ENCODE data around the gene AKT1S1. TPM values are rescaled to one million over a fixed set of nuclear protein-coding genes. Genes with fewer than 3 reads are reported as not detected.

Gene AKT1S1
- total RNA-seq, 1 experiment from 2014 or later: 14.8 TPM

DNA sequence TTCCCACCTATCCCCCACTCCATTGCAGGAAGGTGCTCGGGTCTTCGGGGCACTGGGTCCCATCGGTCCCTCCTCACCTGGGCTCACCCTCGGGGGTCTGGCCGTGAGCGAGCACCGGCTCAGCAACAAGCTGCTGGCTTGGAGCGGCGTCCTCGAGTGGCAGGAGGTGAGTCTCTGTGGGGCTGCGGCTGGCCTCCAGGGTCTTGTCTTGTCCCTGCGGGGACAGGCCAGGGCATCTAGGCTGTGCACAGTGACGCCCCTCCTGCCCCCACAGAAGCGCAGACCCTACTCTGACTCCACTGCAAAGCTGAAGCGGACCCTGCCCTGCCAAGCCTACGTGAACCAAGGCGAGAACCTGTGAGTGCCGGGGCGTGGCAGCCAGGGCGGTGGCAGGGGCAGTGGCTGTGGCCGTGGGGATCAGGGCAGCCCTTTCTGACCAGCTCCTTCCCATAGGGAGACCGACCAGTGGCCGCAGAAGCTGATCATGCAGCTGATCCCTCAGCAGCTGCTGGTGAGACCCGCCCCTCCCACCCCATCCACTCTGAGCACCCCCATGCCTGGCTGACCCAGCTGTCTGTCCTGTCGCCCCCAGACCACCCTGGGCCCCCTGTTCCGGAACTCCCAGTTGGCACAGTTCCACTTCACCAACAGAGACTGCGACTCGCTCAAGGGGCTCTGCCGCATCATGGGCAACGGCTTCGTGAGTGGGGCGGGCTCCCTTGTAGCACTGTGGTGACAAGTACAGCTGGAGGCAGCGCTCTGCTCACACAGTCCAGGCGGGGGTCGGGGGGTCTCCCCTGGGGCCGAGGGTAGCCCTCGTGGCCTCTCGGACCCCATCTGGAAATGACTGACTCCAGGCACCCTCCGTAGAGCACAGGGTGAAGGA lies 22.5 kb downstream of the AKT1S1 start:
- DNase-seq (ENCODE audit: low read depth): no peak

DNA sequence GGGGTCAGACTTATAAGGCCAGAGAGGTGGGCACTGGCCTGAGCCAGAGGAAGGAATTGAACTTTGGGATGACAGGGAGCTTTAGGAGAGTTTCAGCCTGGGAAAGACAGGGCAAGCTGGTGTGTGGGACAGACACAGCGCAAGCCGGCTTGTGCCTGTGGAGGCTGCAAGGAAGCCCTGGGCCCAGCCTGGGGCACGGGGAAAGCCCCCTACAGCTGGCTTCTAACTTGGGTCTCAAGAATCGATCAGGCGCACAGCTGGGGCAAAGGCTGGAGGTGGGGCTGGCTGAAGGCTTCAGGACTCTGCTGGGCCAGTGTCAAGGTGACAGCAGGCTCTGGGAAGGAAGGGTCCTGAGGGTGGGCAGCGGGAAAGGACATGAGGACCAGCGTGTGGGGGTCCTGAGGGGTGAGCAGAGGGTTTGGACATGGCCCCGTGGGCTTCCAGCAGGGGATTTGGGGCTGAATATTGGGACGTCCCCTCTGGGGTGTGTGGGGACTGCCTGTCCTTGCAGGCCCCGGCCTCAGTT lies 23.2 kb downstream of the AKT1S1 start:
- no peak for DNase-seq (ENCODE audit: low read depth)

DNA sequence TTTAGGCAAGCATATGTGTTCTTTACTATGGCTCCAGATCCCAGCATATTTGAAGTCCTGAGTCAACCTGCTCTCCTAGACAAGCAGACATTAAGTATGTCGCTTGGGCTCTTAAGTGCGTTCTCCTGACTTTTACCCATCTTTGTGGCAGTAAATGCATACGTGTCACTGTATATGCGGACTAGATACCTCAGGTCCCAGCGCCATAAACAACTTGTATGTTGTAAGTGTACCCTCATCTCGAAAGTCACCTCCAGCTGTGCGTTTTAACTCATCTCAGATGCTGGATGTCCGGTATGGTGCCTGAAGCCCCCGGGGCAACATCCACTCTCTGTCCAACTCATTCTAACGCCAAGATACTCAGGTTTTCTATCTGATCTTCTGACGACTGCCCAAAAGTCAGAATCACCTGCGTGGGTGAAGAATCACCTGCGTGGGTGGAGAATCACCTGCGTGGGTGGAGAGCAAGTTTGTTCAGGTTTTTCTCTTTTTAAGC lies 24.5 kb downstream of the AKT1S1 start:
- no peak for DNase-seq (ENCODE audit: low read depth)

DNA sequence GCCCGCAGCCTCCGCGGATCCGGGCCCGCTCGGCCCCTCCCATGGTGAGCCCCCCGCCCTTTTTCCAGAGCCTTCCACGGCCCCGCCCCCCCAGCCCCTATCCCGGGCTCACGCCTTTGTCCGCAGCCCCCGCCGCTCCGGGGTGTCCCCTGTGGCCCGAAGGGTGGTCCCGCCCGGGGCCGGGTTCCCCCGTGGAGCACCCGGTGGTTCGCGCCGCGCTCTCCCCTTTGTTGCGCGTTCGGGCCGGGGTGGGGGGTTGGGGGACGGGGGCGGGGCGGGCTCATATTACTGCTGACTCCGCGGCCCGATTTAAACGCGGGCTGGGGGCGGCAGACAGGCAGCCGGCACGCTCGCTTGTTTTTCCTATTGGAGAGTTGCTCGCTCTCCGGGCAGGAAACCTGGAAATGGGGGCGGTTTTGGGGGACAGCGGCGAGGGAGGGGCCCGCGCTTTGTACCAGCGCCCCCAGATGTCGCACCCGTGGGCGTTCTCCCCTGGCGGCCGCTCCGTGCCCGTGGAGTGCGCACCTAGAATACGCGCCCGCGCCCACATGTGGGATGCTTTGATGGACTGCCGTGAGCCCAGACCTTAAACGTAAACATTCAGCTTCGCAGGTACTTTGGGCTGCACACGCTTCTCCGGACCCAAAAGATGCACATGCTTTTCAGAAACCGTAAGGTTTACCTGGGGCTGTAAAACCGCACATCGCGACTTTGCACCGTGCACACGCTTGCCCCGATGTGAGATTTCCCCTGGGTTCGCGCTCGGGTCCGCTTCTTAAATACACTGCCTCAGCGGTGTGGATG lies 25.5 kb downstream of the AKT1S1 start:
- no peak for DNase-seq (ENCODE audit: low read depth)

DNA sequence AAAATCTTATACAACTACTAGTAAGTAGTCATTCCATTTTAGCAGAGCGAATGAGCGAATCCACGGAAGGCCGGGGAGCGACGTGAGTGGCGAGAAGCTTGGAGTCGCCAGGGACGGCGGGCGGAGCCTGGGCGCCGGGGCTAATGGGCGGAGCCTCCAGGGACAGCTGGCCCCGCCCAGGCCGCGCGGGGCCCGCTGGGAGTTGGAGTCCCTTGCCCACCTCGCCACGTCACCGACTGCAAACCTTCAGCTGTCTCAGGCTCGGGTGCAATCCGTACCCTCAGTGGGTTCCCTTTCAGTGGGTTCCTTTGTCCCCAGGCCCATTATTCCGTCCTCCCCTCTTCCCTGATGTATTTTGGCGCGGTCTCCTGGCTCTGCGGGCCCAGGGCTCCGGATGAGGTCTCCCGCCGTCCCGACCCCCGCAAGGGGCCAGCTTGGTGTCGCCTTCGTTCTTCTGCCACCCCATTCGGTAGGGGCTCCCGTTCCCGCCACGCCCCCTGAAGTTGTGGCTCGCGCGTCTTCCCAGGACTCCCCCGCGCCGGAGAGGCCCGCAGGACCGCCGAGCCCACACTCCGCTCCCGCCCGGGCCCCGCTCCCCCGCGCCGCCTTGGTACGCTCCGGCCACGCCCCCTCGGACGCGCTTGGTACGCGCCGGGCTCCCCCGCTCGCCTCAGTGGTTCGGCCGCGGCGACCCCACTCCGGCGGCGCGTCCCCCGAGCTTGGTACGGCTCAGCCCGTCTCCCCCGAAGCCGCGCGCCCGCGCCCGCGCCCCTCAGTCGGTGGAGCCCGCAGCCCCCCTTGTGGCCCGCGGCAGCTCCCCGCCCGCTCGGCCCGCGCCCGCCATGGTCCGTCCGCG lies 26.4 kb downstream of the AKT1S1 start, which contains the start of gene PTOV1:
Gene PTOV1 (plus strand): TSS at position 673 of the 856 bp plus-strand sequence.
- DNase-seq (ENCODE audit: low read depth): peak; percentile 87

DNA sequence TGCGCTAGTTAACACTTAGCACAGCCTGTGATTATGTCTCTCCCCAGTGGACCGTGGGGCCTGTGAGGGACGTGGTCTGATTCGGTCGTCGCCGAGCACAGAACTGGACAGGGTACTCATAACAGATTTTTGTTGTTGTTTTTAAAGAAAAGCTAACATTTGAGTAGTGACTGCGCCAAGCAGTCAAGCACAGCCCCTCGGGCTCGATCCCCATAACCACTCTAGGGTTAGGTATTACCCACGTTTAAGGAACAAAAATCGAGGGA lies 27.0 kb downstream of the AKT1S1 start:
- DNase-seq (ENCODE audit: low read depth): no peak

DNA sequence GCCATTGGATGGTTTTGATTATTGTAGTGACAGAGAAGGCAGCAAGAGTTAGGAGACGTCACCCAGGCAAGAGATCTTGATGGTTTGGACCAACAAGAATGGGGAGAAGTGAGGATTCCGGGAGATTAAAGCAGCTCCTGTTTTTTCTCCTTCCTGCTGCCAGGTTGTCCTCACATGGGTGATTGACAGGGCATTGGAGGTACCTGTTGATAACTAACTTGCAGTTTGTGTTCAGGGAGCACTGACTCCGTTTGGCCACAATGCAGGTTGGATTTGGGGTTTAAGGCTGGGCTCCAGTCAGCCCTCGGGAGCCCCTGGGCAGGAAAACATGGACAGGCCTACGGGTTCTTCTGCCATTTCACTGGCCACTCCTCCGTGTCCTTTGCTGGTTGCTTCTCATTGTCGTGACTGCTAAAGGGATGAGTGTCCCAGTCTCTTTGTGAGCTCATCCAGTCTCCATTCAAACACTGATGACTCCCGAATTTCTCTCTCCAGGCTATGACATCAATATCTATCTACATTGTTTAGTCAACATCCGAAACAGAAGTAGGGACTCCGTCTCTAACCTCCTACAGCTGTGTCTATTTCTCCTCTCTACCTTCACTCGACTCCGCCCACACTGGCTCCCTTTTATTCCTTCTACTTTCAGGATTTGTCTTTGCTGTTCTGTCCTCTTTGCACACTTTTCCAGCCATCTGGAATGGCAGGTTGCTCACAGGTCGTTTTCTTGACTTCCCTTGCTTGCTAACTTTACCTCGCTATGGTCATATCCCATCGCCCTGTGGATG lies 27.5 kb downstream of the AKT1S1 start:
- no peak for DNase-seq (ENCODE audit: low read depth)

DNA sequence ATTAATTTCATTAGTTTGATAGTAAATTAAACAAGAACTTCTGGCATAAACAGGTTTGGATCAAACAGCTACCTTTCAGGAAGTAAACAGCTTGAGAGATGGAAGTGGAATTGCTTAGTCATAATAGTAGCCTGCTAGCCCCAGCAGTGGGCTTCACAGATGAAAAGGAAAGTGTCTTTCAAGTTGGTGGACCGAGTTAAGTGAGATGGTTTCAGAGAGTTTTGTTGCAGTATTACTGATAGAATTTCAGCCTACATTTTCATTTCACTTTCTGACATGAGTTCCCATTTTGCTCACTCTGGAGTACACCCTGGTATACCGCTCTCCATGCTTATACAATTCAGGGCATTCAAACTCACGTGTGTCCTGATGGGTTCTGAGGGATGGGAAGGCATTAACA lies 28.2 kb downstream of the AKT1S1 start:
- DNase-seq (ENCODE audit: low read depth): peak; percentile 57

DNA sequence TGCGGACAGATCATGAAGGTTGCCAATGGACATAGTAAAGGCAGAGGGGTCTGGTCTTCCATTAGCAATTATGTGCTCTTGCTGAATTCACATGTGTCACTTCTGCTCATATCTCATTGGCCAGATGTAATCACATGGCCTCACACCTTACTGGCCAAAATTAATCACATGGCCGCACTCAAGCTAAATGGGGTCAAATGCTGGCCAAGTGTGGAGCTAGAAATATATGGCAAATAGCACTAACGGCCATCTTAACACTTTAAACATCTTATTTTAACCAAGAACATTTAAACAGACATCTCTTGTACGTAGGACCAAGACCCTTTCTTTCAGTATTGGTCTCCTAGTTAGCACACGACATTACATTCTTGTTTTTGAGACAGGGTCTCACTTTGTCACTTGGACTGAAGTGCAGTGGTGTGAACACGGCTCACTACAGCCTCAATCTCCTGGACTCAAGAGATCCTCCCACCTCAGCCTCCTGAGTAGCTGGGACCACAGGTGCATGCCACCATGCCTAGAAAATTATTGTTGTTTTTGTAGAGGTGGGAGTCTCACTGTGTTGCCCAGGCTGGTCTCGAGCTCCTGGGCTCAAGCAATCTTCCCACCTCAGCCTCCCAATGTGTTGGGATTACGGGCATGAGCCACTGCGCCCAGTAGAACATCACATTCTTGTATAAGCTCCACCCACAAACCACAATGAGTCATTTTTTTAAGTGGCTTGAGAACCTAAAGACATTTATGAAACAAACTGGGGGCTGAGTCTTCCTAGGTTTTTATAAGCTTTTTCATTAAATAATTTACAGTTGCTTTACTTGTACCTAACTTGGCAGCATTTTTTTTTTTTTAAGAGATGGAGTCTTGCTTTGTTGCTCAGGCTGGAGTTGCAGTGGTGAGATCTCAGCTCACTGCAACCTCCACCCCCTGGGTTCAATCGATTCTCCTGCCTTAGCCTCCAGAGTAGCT lies 29.1 kb downstream of the AKT1S1 start:
- DNase-seq (ENCODE audit: low read depth): peak; percentile 97

DNA sequence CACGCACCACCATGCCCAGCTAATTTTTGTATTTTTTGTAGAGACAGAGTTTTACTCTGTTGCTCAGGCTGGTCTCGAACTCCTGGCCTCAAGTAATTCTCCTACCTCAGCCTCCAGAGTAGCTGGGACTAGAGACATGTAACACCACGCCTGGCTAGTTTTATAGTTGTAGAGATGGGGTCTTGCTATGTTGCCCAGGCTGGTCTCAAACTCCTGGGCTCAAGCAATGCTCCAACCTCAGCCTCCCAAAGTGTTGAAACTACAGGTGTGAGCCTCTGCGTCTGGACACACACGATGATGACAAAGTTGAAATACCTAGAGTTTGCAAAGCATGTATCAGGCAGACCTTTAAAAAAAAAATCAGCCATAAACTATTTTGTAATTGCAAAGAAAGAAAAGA lies 30.7 kb downstream of the AKT1S1 start:
- no peak for DNase-seq (ENCODE audit: low read depth)

DNA sequence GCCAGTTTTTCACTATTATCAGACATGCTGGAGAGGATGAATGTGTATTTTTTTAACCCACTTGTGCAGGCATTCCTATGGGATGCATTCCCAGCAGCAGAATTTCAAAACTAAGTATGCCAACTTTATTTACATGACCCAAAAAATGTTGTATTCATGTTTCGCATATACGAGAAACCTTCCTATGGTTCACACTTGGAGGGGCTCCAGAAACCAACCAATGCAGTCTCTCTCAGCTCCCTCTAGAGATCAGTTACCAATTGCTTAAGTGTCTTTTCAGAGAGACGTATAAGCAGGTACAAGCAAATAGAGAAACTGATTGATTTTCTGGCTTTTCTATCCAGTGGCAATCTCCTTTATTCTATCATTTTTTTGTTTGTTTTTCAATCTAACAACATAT lies 31.7 kb downstream of the AKT1S1 start:
- DNase-seq (ENCODE audit: low read depth): no peak

DNA sequence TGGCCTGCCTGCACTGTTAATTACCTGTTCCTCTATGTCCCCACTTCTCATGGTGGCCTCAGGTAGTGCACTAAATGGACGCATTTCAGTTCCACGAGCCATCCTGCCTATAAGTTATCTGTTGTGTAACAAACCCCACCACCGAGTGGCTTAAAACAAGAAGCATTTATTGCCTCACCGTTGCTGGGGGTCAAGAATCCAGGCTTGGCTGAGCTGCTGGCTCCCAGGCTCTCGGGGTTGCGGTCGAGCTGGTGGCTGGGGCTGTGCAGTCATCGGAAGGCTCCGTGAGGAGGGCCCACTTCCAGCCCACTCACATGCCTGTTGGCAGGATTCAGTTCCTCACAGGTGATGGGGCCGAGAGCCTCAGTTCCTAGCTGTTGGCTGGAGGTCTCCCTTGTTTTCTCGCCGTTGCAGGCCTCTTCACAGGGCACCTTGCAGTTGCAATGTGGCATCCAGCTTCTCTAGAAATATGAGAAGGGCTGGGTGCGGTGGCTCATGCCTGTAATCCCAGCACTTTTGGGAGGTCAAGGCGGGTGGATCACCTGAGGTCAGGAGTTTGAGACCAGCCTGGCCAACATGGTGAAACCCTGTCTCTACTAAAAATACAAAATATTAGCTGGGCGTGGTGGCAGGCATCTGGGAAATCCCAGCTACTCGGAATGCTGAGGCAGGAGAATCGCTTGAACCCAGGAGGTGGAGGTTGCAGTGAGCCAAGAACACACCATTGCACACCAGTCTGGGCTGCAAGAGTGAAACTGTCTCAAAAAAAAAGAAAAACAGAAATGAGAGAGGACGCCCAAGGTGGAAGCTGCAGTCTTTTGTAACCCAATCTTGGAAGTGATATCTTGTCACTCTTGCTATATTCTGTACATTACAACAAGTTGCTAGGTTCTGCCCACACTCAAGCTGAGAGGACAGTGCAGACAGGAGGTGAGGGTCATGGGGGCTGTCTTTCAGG lies 32.7 kb downstream of the AKT1S1 start:
- no peak for DNase-seq (ENCODE audit: low read depth)

DNA sequence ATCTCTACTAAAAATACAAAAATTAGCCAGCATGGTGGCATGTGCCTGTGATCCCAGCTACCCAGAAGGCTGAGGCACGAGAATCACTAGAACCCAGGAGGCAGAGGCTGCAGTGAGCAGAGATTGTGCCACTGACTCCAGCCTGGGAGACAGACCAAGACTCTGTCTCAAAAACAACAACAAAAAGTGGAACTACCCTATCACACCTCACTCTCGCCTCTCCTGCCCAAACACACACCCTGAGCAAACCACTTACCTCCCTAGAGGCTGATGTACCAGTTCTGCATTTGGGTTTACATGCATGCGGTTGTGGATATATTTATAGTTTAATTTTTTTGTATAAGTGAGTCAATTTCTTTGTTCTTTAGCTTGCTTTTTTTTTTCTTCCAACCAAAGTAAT lies 33.9 kb downstream of the AKT1S1 start:
- no peak for DNase-seq (ENCODE audit: low read depth)

DNA sequence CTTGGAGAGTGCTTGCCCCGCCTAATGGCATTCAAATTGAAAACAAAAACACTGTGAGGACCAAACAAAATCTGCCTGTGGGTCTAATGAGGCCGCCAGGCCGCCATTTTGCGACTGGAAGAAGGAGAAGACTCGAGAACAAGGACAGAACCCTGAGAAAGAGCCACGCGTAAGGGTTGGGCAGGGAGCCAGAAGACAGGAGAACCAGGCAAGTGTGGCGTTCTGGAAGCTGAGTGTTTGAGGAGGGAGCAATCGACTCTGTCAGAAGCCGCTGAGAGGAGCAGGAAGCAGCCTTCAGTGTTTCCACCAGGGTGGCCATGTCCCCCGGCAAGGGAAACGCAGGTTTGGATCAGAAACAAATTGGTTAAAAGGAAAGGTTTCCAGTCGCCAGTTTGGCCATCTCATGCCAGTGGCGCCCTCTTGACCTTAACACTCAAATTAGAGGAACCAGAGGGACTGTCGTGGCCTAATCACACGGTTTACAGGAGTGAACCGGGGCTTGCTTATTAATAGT lies 36.4 kb downstream of the AKT1S1 start:
- no peak for DNase-seq (ENCODE audit: low read depth)

DNA sequence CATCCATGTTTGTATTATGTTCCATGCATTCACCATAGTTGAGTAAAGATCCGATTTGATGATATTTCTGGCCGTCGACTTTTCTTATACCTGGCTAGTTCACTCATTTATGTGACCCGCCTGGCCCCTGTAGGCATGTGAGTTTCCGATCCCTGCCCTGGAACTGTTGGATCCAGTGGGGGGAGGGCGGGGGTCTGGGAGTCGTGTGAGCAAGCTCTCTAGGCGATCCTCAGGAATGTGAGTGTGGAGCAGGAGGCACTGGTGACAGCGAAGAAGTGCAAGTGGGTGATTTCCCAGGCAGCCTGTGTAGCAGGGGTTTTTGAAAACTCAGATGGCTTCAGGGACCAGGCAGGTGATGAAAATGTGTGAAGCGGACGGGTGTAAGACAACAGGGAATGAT lies 36.8 kb downstream of the AKT1S1 start:
- no peak for DNase-seq (ENCODE audit: low read depth)

DNA sequence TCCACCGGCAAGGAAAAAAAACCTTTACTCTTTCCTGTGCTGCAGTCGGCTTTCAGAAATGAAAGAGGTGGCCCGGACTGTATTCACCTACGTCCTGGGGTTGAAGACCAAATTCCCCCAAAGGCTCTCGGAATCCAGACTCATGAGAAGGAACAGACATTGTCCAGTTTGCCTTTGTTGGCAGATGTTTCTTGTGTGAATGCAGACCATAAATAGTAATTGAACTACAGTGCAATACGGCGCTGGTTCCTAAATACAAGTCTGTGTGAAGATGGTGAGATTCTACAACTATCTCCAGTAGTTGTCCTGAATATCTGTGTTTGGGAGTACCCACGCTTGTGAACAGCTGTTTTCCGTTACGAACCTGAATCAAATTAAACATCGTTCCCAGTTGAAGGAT lies 37.4 kb downstream of the AKT1S1 start:
- no peak for DNase-seq (ENCODE audit: low read depth)

DNA sequence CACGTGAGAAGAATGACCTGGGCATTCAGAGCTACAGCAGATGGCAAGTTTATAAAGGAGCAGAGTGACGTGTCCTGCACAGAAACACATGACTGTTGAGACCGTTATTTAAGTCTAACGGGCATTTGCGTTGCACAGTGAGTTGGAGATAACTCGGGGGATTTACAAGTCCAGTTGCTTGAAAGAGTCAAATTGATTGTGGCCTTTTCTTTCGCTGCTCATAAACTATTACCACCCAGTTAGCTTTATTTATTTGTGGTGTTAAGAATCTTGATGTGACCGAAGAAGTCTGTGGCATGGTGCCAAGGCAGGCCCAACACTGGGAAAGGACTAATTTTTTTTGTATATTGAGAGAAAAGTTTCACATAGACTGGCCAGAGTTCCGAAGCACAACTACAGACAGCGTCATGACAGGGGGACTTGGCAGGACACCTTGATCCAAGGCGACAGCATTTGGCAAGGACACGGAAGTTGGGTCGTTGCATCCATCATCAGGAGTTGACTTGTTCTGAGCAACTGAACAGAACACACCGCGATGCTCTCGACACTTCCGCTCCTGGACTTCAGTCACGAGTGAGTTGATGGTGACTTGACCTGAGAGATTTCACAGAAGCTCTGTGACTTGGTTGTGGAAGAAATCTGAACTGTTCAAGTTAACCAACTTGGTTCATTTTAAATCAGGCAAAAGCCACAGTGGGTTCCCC lies 38.1 kb downstream of the AKT1S1 start:
- DNase-seq (ENCODE audit: low read depth): no peak

DNA sequence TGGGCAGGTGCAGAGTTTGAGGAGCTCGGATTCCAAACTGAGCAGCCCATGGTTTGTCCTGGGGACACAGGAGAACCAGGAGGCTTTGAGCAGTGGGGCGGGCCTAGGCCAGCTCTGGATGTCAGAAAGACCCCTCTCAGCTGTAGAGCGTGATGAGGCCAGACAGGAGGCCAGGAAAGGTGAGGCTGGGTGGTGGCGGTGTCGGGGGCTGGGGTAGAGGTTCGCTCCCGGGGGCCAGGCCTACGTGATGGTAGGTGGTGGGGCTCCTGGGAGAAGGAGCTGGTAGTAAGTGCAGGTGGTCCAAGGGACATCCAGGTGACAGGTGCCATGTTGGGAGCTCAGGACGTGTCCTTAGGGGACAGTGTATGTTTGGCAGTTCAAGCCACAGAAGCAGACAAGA lies 39.7 kb downstream of the AKT1S1 start:
- no peak for DNase-seq (ENCODE audit: low read depth)

Measured in M059J (cell line).